HEK293T (cell line): ENCODE measurements around the gene CCDC142.

Experiments used
- ARNT ChIP-seq: fragments of 450-650 bp; IDR thresholded peaks from 2 replicates; pipeline ENCODE4 v1.6.1; 2017; ENCODE audit warnings: mild to moderate bottlenecking
- BHLHE40 ChIP-seq: fragments of 450-650 bp; IDR thresholded peaks from 2 replicates; pipeline ENCODE4 v1.6.1; 2016; ENCODE audit warnings: mild to moderate bottlenecking, moderate library complexity, borderline replicate concordance
- ELF4 ChIP-seq: fragments of 450-650 bp; IDR thresholded peaks from 2 replicates; pipeline ENCODE4 v1.6.1; 2017; ENCODE audit warnings: antibody characterized with exemption
- HDGF ChIP-seq: fragments of 450-650 bp; IDR thresholded peaks from 2 replicates; pipeline ENCODE4 v1.6.1; 2017; ENCODE audit warnings: antibody characterized with exemption, borderline replicate concordance
- LEF1 ChIP-seq: fragments of 450-650 bp; IDR thresholded peaks from 2 replicates; pipeline ENCODE4 v1.6.1; 2017; ENCODE audit warnings: mild to moderate bottlenecking, borderline replicate concordance
- PKNOX1 ChIP-seq: fragments of 450-650 bp; IDR thresholded peaks from 2 replicates; pipeline ENCODE4 v1.6.1; 2016
- TARDBP ChIP-seq: fragments of 450-650 bp; IDR thresholded peaks from 2 replicates; pipeline ENCODE4 v1.6.1; 2016
- ZNF384 ChIP-seq: fragments of 450-650 bp; IDR thresholded peaks from 2 replicates; pipeline ENCODE4 v1.6.1; 2016

GRCh38 chr2:74496997-74497776, 14.4 kb upstream of the CCDC142 start:
- TF ChIP-seq PKNOX1 (no peak), HDGF (no peak), LEF1 (no peak), BHLHE40 (no peak), ELF4 (no peak), TARDBP (no peak), ZNF384 (no peak), ARNT (no peak)
